HG03469 (cell line): Measurements from ENCODE around the gene DCST1.

Experiments used
- ATAC-seq: cut with Tn5 transposase; IDR thresholded peaks from one replicate; pipeline ENCODE4 v1.9.1; 2021; ENCODE audit warnings: mild to moderate bottlenecking, moderate library complexity, moderate number of reproducible peaks; ENCODE audit not compliant: unreplicated experiment

Gene DCST1

GRCh38 chr1:155012776-155013602, 20.6 kb upstream of the DCST1 start:
- no peak for ATAC-seq

GRCh38 chr1:155013632-155014031, 20.0 kb upstream of the DCST1 start:
- no peak for ATAC-seq

- ATAC-seq, result no peak
Observed at GRCh38 chr1:155014709-155015508, 18.7 kb upstream of the DCST1 start.

GRCh38 chr1:155015527-155016230, 17.9 kb upstream of the DCST1 start:
- ATAC-seq, result no peak

GRCh38 chr1:155016231-155016831, 17.3 kb upstream of the DCST1 start:
- no peak for ATAC-seq

GRCh38 chr1:155017041-155017945, 16.3 kb upstream of the DCST1 start:
- ATAC-seq, result peak; percentile 41

GRCh38 chr1:155017946-155018316, 15.7 kb upstream of the DCST1 start:
- no peak for ATAC-seq

- no peak for ATAC-seq
Observed at GRCh38 chr1:155018617-155019348, 14.8 kb upstream of the DCST1 start.

- no peak for ATAC-seq
Observed at GRCh38 chr1:155019377-155020245, 14.0 kb upstream of the DCST1 start.

- no peak for ATAC-seq
Observed at GRCh38 chr1:155022136-155022926, 11.3 kb upstream of the DCST1 start.

- ATAC-seq, result no peak
Observed at GRCh38 chr1:155022927-155023236, 10.7 kb upstream of the DCST1 start.

GRCh38 chr1:155023627-155024026, 10.0 kb upstream of the DCST1 start:
- no peak for ATAC-seq

GRCh38 chr1:155024315-155024714, 9.3 kb upstream of the DCST1 start:
- no peak for ATAC-seq

- ATAC-seq, result no peak
Observed at GRCh38 chr1:155026154-155026553, 7.5 kb upstream of the DCST1 start.

- no peak for ATAC-seq
Observed at GRCh38 chr1:155026588-155026987, 7.0 kb upstream of the DCST1 start.

- ATAC-seq, result no peak
Observed at GRCh38 chr1:155029513-155030242, 3.9 kb upstream of the DCST1 start.

- ATAC-seq, result no peak
Observed at GRCh38 chr1:155030243-155030795, 3.3 kb upstream of the DCST1 start.
